Activated CD8-positive, alpha-beta T cell treated with anti-CD3 and anti-CD28 coated beads for 36 hours (primary cell): Measurements from ENCODE around the gene TP63. TPM values are rescaled to one million over a fixed set of nuclear protein-coding genes. Genes with fewer than 3 reads are reported as not detected.

Experiments
- ATAC-seq: fragments of 200-7000 bp; cut with Tn5 transposase; one replicate; pipeline ENCODE4 v1.10.0; 2021; ENCODE audit warnings: mild to moderate bottlenecking, moderate library complexity
- CTCF ChIA-PET: fragments of 350-600 bp; sonication (Branson Sonifier 250); formaldehyde crosslinking; loops from one replicate; lab custom pipeline; 2021; ENCODE audit warnings: antibody characterized with exemption; lab: Charles Lee
- POLR2A ChIA-PET: fragments of 350-600 bp; sonication (Branson Sonifier 250); formaldehyde crosslinking; loops from one replicate; lab custom pipeline; 2021; ENCODE audit warnings: antibody characterized with exemption; lab: Charles Lee
- DNase-seq: peaks from one replicate; pipeline ENCODE4 v3.0.0-alpha.2; 2020
- H3K27ac Mint-ChIP-seq: one replicate; pipeline ENCODE4 v1.8.0; 2021; ENCODE audit warnings: mild to moderate bottlenecking, mixed read lengths
- H3K27me3 Mint-ChIP-seq: one replicate; pipeline ENCODE4 v1.8.0; 2021; ENCODE audit warnings: mixed read lengths
- H3K36me3 Mint-ChIP-seq: one replicate; pipeline ENCODE4 v1.8.0; 2021; ENCODE audit warnings: low read depth, mixed read lengths
- H3K4me1 Mint-ChIP-seq: one replicate; pipeline ENCODE4 v1.8.0; 2021; ENCODE audit warnings: low read depth, mixed read lengths
- H3K4me3 Mint-ChIP-seq: one replicate; pipeline ENCODE4 v1.8.0; 2021; ENCODE audit warnings: mild to moderate bottlenecking, moderate library complexity, mixed read lengths
- H3K9me3 Mint-ChIP-seq: one replicate; pipeline ENCODE4 v1.8.0; 2021; ENCODE audit warnings: mixed read lengths
- intact Hi-C: fragments of 100-400 bp; cut with micrococcal nuclease; formaldehyde crosslinking; loops from one replicate; pipeline ENCODE4 v1.10.0; 2022
- total RNA-seq, 2 experiments: library from RNA; stranded (reverse); gene quantifications; one replicate each; pipeline ENCODE4 v1.2.3, GENCODE V29; 2021
- TF ChIP-seq, protein P1 (sequence below): fragments of 200-600 bp; IDR thresholded peaks from one replicate; pipeline ENCODE4 v1.8.0; 2022; ENCODE audit warnings: antibody characterized with exemption, mild to moderate bottlenecking

Gene TP63
- total RNA-seq, 2 experiments from 2014 or later = 0.07 to 0.23 TPM

DNA sequence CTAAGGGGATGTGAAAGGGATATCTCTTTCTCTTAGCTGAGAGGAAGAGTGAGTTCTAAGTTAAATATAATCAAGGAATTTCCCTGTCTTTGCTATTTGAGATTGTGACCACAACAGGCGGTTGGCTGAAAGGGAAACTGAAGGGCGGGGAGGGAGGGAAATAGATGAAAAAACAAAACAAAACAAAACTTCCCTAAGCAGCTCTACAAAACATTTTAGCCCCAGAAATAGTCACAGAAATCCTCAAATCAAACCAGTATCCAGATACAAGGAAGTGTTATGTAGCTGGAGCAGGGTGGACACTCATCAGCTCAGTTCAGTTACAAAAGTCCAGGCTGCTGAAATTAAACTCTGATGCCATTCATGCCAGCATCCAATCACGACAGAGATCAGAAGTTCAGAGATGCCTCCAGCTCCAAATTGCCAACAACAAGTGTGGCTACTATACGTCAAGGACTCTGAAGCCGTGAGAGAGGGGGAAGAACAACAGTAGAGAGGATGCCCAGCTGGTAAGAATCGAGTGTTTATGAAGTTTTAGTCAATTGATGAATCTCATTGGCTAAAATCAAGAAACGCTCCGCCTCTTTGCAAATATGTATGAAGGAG, 319 bp upstream of the TP63 start:
- ATAC-seq (no peak), DNase-seq (peak; percentile 22)
- Mint-ChIP-seq H3K36me3 (no peaks in the 10 kb centered on the region), H3K27me3 (no peaks in the 10 kb centered on the region), H3K9me3 (no peaks in the 10 kb centered on the region), H3K4me3 (no peak overlapping the region), H3K27ac (no peak overlapping the region), H3K4me1 (peaks cover 17% of the 10 kb centered on the region)
- TF ChIP-seq, protein P1, sequence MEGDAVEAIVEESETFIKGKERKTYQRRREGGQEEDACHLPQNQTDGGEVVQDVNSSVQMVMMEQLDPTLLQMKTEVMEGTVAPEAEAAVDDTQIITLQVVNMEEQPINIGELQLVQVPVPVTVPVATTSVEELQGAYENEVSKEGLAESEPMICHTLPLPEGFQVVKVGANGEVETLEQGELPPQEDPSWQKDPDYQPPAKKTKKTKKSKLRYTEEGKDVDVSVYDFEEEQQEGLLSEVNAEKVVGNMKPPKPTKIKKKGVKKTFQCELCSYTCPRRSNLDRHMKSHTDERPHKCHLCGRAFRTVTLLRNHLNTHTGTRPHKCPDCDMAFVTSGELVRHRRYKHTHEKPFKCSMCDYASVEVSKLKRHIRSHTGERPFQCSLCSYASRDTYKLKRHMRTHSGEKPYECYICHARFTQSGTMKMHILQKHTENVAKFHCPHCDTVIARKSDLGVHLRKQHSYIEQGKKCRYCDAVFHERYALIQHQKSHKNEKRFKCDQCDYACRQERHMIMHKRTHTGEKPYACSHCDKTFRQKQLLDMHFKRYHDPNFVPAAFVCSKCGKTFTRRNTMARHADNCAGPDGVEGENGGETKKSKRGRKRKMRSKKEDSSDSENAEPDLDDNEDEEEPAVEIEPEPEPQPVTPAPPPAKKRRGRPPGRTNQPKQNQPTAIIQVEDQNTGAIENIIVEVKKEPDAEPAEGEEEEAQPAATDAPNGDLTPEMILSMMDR = no peak
- intact Hi-C loops = no loop called here
- POLR2A ChIA-PET = no interaction called here
- CTCF ChIA-PET = no interaction called here

DNA sequence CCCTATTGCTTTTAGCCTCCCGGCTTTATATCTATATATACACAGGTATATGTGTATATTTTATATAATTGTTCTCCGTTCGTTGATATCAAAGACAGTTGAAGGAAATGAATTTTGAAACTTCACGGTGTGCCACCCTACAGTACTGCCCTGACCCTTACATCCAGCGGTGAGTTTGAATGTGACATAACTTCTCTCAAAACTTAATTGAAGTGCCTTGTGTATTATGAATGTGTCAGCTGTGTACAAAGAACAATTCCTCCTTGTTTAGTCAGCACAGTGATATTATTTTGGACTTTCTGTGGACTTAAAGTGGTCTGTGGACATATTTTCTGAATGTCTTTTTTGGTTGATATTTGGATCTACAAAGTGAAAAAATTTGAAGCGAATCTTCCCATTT, 220 bp downstream of the TP63 start:
- Mint-ChIP-seq H3K27me3 (no peaks in the 10 kb centered on the region), H3K4me1 (peaks cover 17% of the 10 kb centered on the region), H3K4me3 (no peak overlapping the region), H3K36me3 (no peaks in the 10 kb centered on the region), H3K9me3 (no peaks in the 10 kb centered on the region), H3K27ac (no peak overlapping the region)
- ATAC-seq = no peak
- POLR2A ChIA-PET = no interaction called here
- intact Hi-C loops = no loop called here
- CTCF ChIA-PET = no interaction called here
- no peak for DNase-seq
- TF ChIP-seq, protein P1 = no peak

DNA sequence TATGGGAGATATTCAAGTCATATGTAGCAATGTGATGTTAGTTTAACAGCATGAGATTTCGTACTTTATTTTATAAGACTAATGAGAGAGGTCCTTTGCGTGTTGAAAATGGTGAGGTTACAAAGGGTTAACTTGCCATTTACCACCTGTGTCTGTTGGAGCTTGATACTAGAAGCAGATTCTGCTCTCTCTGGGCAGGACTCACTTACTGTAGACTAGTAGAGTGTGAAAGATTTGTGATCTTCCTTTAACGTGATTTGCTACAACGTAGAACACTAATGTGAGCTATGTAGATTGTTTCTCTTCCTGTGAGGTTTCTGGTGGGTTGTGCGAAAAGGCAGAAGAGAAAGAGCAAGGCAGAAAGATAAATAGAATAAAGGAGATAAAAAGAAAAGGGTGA, 1.1 kb downstream of the TP63 start:
- intact Hi-C loops = no loop called here
- Mint-ChIP-seq H3K4me3 (no peak overlapping the region), H3K27me3 (no peaks in the 10 kb centered on the region), H3K9me3 (no peaks in the 10 kb centered on the region), H3K4me1 (peaks cover 17% of the 10 kb centered on the region), H3K27ac (no peak overlapping the region), H3K36me3 (no peaks in the 10 kb centered on the region)
- CTCF ChIA-PET = no interaction called here
- TF ChIP-seq, protein P1 = no peak
- no peak for ATAC-seq
- no peak for DNase-seq
- POLR2A ChIA-PET = no interaction called here

DNA sequence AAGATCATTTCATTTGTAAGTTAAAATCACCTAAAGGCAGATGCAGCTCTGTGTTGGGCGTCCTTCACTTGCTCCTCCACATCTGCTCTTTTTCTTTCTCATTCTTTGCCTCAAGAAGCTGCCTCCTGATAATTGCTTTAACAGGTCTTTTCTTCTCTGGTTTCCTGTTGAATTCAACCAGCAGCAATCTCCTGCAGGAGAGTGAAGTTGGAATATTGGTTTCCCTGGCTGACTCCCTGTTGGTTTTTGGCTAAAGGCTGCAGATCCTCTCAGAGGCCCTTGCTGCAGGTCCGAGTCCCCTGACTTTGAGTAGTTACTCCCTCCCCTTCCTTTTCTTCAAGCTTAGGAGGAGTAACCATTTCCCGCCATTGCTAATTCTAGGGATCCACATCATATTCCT, 4.2 kb downstream of the TP63 start:
- TF ChIP-seq, protein P1 = no peak
- CTCF ChIA-PET = no interaction called here
- ATAC-seq (no peak), DNase-seq (no peak)
- Mint-ChIP-seq H3K27ac (no peak overlapping the region), H3K9me3 (no peaks in the 10 kb centered on the region), H3K27me3 (no peaks in the 10 kb centered on the region), H3K4me3 (no peak overlapping the region), H3K36me3 (no peaks in the 10 kb centered on the region), H3K4me1 (peaks cover 11% of the 10 kb centered on the region)
- POLR2A ChIA-PET = no interaction called here
- intact Hi-C loops = no loop called here

DNA sequence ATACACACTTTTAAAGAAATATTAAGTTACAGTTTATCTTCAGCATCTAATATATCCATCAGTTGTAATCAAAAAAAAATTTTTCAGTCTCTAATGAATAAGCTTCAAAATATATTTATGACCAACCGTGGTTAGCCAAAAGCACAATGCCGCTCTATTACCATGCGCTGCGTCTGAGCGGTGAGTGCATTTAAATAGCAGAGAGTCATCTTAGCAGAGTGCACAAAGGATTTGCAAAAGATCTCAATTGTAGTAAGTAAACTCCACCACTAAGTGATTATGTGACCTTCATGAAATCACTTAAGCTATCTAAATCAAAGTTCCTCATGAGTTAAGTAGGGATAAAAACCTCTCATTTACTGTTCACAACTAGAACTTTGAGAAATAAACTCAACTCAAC, 4.9 kb downstream of the TP63 start:
- Mint-ChIP-seq H3K27ac (no peak overlapping the region), H3K36me3 (no peaks in the 10 kb centered on the region), H3K4me1 (peaks cover 6% of the 10 kb centered on the region), H3K9me3 (no peaks in the 10 kb centered on the region), H3K27me3 (no peaks in the 10 kb centered on the region), H3K4me3 (no peak overlapping the region)
- ChIA-PET POLR2A (no interaction called here), CTCF (no interaction called here)
- TF ChIP-seq, protein P1 = no peak
- DNase-seq = no peak
- ATAC-seq = no peak
- intact Hi-C loops = no loop called here
